HG03469 (cell line): Measurements from ENCODE around the gene PLEKHA4.
"Not testable (repeated sequence)": the region's sequence is repeated elsewhere in the genome, so short reads cannot be mapped to it uniquely, and the experiment has no call there.

Source experiments
- ATAC-seq: cut with Tn5 transposase; IDR thresholded peaks from one replicate; pipeline ENCODE4 v1.9.1; 2021; ENCODE audit warnings: mild to moderate bottlenecking, moderate library complexity, moderate number of reproducible peaks; ENCODE audit not compliant: unreplicated experiment

PLEKHA4 gene

DNA sequence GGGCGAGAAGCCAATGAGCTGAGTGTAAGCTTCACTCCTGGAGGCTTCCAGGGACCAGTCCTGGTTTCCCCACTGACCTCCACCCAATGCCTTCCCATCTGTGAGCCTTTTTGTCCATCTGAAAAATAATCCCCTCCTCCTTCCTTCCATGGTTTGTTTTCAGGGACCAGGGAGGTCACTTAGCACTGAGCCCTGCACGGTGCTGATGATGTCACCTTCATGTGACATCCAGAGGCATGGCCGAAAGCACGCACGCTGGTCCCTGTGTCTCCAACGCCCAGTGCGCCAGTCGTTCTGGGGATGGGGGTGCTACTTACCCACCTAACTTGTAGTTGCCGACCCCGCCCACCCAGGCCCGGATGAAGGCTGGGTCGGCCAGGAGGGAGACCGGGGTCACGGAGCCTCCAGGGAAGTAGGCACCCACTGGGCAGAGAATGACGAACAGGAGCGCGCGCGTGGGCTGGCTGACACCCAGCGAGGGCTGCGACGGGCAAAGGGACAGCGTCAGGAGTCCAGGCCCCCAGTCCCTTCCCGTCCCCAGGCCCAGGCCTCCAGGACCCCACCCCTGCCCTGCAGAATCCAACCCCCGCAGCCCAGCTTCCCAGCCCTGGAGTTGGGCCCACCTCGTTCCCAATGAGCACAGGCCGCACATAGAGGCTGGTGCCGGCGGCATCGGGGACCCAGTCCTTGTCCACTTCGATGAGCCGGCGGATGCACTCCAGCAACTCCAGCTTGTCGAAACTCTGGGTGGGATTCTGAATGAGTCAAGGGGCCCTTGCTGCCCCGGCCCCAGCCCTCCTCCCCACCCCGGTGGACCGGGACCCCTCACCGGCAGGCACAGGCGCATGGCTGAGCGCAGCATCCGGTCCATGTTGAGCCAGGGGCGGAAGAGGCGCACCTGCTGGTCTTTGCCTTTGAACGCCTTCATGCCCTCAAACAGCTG, 68.8 kb downstream of the PLEKHA4 start:
- ATAC-seq = no peak

DNA sequence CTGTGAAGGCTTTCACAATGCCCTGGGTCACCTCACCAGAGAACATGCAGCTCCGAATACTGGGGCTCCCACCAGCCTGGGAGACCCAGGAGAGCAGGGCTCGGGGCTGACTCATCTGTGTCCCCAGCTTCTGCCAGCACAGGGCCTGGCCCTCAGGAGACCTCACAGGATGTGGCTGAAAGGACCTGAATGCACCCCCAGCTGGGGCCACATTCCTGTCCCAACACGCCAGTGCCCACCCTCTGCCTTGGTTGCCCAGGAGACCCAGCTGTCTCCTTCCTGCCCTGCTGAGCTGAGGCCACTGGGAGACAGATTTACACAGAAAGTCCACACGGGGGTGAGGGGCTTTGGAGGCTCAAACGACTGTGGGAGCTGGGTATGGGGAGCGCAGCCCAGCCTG, 69.5 kb downstream of the PLEKHA4 start:
- ATAC-seq = no peak

DNA sequence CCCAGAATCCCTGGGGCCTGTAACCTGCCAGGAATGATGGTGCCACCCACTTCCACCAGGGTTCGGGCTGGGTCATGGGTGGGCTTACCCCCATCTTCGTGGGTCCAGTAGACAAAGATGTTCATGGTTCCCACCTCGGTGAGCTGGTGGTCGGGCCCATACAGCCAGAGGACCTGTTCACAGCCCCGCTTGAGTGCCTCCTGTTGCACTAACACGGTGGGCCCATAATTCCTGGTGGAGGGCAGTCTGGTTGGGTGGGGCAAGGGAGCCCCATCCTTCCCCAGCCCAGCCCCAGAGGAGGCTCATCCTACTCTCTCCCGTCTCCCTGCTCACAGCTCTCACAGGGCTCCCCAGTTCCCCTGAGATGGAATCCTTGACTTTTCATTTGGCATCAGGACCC, 71.3 kb downstream of the PLEKHA4 start:
- no peak for ATAC-seq

DNA sequence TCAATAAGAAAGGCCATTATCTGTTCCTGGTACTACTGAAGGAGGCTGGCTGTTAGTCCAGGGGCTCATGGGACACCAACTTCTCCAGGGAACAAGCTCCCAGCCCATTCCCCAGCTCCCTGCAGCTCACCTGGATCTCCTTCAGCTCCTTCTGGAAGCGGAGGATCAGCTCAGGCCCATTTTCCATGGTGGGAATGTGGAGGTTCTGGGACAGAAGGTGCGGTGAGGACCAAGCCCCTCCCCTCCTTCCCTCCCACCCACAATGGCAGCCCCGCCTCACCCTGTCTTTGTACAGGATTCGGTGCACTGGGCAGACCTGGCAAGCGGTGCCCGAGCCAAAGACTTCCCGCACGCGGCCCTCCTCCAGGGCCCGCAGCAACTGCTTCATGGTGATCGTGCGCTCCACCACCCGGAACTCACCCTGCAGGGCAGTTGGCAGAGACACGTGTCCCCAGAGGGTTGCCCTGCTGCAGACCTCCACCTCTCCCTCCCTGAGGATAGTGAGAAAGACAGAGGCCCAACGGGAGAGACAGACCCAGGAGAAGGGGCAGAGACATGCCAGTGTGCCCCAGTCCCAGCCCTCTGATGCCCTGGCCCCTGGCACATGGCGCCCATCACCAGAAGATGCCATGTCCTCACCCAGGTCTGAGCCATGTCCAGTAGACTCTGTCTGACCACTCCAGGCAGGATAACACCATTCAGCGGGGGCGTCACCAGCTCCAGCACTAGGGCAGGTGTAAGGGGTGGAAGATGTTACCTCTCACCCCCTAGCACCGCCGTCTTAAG, 71.9 kb downstream of the PLEKHA4 start:
- ATAC-seq = no peak

DNA sequence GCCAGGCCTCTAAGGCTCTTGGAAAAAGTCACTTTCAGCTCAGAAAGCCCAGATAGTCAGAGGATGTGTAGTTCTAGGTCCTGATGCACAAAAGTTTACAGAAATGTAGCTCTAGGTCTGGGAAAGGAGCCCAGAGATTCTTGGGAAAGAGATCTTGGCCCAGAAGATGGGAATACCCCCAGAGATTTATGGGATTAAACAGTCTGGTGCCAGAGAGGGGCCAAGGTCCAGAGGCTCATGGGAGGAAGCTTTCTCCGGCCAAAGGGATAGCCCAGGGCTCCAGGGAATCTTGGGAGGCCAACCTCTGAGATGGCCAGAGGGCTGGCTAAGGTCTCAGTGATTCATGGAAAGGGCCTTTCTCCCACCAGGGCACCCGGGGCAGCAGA, 72.7 kb downstream of the PLEKHA4 start:
- no peak for ATAC-seq

DNA sequence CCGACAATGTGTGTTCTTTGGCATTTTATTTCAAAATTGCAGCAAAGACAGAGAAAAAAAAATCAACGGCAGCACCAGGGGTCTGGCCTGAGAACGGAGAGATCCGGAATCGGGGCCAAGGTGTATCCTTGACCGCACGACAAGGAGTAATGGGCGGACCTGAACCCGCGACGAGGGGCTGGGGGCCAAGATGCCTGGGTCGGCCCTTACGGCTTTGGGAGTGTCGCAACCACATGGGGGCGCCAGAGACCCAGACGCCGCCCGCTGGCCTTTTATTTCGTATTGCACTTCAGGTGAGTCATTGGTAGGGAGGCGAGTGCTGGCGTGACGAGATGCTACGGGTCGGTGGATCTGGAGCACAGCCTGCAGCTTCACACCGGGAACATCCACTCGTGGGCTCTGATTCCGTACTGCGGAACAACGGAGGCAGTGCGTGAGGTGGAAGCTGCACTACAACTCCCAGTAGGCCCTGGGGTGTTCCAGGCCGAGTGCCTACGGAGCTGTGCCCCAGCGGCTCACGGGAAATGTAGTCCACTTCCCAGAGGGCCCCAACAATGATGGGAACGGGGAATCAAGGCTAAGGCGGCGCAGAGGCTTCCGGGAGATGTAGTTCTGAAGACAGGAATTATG, 73.2 kb downstream of the PLEKHA4 start:
- peak; percentile 57 for ATAC-seq

DNA sequence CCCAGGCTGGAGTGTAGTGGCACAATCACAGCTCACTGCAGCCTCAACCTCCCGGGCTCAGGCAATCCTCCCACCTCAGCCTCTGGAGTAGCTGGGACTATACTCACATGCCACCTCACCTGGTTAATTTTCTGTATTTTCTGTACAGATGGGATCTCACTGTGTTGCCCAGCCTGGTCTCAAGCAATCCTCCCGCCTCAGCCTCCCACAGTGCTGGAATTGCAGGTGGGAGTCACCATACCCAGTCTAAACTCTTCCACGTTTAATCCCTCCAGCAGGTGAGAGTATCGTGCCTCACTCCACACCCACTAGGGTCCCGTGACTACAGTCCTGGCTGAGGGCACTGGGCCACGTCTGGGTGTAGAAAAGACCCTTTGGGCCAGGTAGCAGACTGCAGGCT, 74.1 kb downstream of the PLEKHA4 start:
- no peak for ATAC-seq

DNA sequence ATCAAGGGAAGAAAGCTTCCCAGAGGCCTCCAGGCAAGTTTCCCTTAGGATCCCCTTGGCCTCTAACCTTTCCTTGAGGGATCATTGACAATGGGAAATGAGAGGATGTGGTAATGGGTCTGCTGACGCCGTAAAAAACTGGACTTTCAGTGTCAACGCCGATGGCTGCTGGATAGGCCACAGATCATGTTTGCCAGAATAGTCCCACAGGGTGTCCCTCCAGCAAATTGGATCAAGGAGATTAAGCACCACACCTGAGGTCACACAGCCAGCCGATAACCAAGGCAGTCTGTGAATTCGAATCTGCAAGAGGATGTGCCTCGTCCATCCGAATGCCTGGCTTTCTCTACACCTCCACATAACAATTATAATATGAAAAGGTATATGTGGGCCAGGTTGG, 75.1 kb downstream of the PLEKHA4 start:
- no peak for ATAC-seq

DNA sequence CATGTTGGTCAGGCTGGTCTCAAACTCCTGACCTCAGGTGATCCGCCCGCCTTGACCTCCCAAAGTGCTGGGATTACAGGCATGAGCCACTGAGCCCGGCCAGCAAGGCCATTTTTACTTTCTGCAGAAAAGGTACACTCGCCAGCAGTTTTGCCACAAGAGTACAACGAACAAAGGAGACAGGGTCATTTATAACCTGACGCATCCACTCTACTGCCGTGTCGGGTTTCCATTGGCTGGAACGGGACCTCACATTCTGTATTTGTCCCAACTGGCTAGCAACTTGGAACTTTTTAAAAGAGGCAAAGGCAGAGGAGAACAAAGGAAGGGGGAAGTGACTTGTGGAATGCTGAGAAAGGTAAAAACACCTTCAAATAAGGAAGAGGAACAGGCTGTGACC, 81.1 kb downstream of the PLEKHA4 start:
- not testable (repeated sequence) for ATAC-seq
